ENCODE measurements around the gene BRWD1.
"Not testable (repeated sequence)": the region's sequence is repeated elsewhere in the genome, so short reads cannot be mapped to it uniquely, and the experiment has no call there.

Gene BRWD1

DNA sequence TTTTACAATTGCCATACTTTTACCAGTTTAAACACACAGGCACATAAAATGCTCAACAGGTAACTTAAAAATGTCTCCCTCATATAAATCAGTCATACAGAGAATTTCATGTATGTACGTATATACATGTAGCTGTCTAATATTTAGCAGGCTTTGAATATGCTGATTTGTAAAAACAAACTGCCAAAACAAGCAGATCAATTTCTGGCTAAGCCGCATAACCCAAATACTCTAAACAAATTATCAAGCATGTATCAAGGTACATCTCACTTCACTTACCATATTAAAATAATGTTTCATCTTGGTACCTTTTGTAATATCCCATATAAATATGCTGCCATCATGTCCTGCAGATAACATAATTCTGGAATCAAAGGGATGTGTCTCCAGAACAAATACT is 43.8 kb downstream of the BRWD1 start:
- DNase-seq: no peak

DNA sequence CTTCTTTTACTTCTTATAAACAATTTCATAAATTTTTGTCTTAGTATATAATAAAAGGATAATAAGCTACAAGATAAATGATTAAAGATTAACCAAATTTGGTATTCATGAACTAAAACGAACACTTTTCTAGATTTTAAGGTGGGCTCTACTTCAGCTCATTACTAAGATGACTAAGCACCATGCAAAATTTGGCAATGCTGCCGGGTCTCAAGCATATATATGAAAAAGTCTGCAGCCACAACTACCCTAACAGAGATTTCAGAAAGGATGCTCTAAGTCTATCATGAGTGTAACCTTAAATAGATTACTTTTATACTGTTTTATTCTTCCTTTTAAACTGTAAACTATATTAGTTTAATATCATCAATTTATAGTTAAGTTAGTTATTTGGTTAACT is 47.8 kb downstream of the BRWD1 start:
- no peak for DNase-seq

GRCh38 chr21:39263372-39263771 is 50.1 kb downstream of the BRWD1 start:
- no peak for DNase-seq

DNA sequence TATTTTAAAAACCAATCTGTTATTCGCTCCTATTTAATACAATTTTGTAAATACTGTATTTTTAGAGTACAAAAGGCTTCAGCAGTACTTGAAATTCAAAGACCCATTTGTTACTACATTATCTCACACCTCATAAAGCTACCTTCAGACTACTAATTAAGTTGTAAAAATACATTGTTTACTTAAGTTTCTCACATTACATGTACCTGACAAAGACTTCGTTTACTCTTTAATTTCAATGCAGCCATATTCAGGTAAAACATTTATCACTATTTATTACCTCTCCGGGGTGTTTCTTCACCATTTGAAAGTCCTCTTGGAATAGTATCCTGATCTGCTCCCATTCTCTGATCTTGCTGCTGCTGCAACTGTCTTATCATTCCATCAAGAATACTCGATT is 55.2 kb downstream of the BRWD1 start:
- DNase-seq: no peak

GRCh38 chr21:39251326-39251725 is 62.1 kb downstream of the BRWD1 start:
- DNase-seq: no peak

DNA sequence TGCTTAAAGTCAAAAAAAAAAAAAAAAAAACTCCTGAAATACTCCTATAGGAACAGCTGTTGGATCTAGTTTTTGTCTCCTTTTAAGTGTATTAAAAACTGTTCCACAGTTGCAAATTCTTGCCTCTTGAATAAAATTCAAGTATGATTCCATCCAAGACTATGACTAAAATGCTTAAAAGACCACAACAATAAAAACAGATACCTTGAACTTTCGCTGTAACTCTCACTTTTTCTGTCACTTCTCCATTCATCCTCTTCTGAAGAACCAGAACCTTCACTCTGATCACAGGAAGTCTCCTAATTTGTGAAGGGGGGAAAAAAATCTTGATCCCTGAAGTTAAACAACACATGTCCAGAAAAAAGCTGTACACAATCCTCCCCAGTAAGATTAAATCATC is 75.2 kb downstream of the BRWD1 start:
- DNase-seq: no peak

- DNase-seq: no peak
Measured at GRCh38 chr21:39232861-39233291, 80.6 kb downstream of the BRWD1 start.

DNA sequence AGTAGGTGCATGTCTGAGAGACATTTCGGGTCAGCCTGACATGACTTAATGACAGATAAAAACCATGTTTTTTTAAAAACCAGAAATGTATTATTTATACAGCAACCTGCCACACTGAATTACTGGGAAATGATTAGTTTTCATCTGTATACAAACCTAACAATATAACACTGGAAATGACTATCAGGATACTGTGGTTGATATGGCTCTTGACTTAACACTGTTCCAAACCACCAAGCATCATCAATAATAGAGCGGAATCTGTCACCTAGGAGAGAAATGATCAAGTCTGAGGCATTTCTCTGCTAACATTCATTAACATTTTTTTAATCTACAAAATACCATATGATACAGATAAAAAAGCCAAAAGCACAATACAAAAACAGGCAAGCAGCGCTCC is 88.5 kb downstream of the BRWD1 start:
- DNase-seq: no peak

DNA sequence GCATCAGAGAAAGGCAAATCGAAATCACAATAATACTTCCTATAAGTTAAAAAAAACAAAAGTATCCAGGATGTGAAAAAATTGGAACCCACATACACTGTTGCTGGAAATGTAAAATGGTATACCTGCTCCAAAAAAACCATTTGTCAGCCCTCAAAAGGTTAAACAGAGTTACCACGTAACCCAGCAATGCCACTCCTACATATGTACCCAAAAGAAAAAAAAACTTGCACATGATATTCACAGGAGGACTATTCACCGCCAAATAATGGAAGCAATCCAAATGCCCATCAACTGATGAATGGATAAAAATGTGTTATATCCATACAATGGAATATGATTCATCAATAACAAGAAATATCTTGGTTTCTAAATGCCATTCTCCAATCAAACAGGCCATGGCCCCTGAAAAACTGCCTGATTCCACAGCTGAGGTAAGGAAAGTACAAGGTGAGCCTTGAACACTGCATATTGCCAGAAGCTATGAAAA is 91.4 kb downstream of the BRWD1 start:
- DNase-seq: no peak

DNA sequence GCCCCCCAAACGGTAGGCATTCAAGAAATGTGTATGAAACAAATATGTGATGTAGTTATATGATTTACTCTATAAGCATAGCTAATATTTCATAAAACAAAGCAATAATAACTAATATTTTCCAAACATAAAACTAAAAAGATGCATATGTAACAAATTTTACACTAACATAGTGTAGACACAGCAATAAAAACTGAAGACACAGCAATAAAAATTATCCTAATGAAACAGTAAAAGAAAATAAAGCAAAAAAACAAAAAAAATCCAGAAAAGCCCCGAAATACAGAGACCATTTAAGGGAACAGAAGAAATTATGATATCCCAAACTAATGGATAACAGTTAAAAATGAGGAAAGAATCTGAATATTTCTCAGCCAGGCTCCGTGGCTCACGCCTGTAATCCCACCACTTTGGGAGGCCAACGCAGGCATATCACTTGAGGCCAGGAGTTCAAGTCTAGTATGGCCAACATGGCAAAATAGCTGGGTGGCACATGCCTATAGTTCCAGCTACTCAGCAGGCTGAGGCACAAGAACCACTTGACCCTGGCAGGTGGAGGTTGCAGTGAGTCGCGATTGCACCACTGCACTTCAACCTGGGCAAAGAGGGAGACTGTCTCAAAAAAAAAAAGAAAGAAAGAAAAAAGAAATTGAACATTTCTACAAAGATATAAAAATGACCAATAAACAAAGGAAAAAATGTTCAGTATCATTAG is 92.0 kb downstream of the BRWD1 start:
- DNase-seq: no peak

- not testable (repeated sequence) for DNase-seq
Measured at GRCh38 chr21:39220875-39221274, 92.6 kb downstream of the BRWD1 start.

DNA sequence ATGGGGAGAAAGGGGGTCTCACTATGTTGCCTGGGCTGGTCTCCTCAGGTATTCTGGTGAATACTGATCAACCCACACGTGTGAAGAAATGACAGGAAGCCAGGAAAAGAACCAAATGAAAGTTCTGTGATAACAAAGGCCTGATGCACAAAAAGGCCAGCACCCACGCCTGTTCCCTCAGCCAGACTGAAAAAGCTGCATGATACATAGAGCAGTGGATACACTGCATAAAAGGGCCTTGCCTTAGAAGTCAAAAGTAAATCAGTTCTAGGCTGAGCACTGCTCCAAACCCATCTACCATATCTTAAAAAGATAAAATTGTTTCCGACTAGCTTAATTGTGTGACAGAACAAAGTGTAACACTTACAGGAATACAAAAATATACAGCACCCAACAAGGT is 93.3 kb downstream of the BRWD1 start:
- DNase-seq: no peak

GRCh38 chr21:39218082-39218409 is 95.4 kb downstream of the BRWD1 start:
- DNase-seq: no peak

- DNase-seq: no peak
Measured at GRCh38 chr21:39217356-39218081, 95.9 kb downstream of the BRWD1 start.

DNA sequence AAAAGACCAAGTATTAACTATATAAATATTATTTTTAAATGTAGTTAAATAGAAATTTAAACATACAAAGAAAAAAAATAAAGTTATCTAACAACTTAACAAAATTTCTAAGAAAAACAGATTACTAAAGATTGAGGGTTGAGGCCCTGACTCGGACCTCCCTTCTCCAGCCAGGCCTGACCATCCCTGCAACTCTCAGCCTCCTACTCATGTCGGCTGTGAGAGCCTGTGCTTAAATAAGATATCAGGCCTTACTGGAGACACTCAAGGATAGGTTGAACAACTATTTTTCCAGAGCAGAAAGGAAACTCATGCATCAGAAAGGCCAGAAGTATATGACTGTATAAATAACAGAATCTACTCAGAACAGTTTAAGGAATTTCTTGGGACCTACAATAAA is 97.1 kb downstream of the BRWD1 start:
- no peak for DNase-seq

DNA sequence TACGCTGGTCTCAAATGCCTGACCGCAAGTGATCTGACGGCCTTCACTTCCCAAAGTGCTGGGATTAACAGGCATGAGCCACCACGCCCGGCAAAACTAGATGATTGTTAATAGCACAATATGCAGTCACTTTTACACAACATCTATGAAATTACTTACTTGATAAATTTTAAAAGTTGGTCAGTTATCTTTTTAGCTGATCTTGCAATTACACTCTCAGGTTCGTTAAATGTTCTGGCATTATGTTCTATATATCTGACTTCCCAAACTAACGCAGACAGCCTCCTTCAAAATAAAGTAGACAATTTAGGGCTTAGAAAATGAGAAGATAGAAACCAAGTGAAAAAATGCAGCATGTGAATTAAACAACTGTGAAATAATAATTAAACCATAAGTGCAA is 98.4 kb downstream of the BRWD1 start:
- no peak for DNase-seq

- no peak for DNase-seq
Measured at GRCh38 chr21:39209334-39209688, 104.1 kb downstream of the BRWD1 start.

DNA sequence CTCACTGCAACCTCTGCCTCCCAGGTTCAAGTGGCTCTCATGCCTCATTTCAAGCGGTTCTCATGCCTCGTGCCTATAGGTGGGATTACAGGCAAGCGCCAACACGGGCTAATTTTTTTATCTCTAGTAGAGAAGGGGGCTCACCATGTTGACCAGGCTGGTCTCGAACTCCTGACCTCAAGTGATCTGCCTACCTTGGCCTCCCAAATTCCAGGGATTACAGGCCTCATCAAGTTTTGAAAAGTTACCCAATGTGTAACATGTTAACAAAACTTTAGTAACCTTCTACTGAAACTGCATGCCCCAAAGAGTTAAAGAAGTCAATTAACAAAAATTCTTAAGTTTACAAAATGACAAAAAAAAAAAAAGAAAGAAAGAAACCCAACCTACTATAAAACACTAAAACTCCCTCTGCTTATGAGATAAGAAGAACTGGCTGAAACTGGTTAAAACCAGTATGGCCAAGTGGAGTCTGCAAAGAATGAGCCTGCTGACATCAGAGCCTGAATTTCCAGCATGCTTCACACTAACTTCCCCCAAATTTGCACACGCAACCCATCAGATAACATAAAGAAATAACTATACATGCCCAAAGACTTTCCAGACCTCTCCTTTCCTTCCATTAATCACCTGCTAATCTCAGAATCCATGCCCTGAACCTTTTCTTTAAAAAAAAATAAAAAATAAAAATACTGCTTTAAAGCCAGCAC is 104.7 kb downstream of the BRWD1 start:
- DNase-seq: no peak

- DNase-seq: no peak
Measured at GRCh38 chr21:39204134-39204533, 109.3 kb downstream of the BRWD1 start.

DNA sequence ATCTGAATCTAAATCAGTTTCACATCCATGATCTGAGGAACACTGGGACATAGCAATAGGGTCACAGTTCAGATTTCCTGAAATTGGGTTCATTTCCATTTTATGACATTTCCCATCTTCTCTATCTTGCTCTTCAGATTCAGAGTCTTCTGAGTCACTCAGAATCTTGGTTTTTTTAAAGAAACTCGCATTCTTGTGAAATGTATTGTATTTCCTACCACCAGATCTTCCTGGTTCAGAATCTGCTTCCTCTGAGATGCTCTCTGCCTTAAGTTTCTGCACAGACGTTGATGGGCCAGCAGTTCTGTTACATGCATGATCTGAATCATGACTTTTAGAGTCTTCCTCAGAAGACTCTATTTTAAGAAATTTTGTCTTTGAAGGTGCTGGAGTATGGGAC is 114.6 kb downstream of the BRWD1 start:
- DNase-seq: no peak

DNA sequence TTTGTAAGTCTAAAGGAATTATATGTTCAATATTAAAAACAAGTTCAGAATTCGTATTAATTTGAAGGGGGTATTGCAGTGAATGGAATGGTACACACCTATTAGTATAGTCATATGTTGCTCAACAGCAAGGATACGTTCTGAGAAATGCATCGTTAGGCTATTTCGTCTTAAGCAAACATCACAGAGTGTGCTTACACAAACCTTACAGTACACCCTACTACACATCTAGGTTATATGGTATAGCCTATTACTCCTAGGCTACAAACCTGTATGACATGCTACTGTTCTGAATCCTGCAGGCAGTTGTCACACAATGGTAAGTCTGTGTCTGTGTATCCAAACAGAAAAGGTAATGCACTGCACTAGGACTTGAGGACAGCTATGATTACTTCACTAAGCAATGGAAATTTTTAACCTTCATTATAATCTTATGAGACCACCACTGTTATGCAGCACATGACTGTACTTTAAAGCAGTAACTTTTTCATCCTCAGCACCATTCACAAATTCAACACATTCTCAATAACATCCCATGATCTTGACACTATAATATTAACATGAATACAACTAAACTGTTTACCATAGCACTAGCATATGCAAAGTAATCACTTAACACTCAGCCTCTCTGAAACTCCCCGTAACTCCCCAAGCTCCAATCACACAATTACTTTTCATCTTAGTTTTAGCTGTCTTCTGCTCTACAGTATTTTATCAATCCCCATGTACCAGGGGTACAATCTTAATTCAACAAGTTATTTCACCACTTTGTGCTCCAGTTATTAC is 115.8 kb downstream of the BRWD1 start:
- DNase-seq: no peak

- no peak for DNase-seq
Measured at GRCh38 chr21:39196838-39197237, 116.6 kb downstream of the BRWD1 start.

- no peak for DNase-seq
Measured at GRCh38 chr21:39196310-39196709, 117.1 kb downstream of the BRWD1 start.

Data from SHP77 treated with DMSO at 0.1 percent for 48 hours (cell line).